Measurements from ENCODE around the gene VRK2. TPM values are rescaled to one million over a fixed set of nuclear protein-coding genes. Genes with fewer than 3 reads are reported as not detected.

The VRK2 gene
- total RNA-seq, 1 donor from 2014 or later, result 23.1 TPM

GRCh38 chr2:58052978-58053377 is 6.4 kb downstream of the VRK2 start:
- H3K36me3 ChIP-seq, result peaks cover 0 to 7% of the 10 kb centered on the region in 2 donors
- no peak for DNase-seq (ENCODE audit: extremely low spot score in 2 of 2)

GRCh38 chr2:58054264-58054663 is 7.7 kb downstream of the VRK2 start:
- TF ChIP-seq, protein P1, sequence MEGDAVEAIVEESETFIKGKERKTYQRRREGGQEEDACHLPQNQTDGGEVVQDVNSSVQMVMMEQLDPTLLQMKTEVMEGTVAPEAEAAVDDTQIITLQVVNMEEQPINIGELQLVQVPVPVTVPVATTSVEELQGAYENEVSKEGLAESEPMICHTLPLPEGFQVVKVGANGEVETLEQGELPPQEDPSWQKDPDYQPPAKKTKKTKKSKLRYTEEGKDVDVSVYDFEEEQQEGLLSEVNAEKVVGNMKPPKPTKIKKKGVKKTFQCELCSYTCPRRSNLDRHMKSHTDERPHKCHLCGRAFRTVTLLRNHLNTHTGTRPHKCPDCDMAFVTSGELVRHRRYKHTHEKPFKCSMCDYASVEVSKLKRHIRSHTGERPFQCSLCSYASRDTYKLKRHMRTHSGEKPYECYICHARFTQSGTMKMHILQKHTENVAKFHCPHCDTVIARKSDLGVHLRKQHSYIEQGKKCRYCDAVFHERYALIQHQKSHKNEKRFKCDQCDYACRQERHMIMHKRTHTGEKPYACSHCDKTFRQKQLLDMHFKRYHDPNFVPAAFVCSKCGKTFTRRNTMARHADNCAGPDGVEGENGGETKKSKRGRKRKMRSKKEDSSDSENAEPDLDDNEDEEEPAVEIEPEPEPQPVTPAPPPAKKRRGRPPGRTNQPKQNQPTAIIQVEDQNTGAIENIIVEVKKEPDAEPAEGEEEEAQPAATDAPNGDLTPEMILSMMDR (IDR thresholded peaks at IDR 0.05), result no peak
- no peak for TF ChIP-seq POLR2AphosphoS5 (IDR thresholded peaks at IDR 0.05; ENCODE audit: insufficient read depth in 1 of 2, low read depth in 1 of 2)
- no peak for TF ChIP-seq POLR2A (IDR thresholded peaks at IDR 0.05)
- Histone ChIP-seq H3K36me3 (peaks cover 0 to 14% of the 10 kb centered on the region in 2 donors), H3K27ac (no peak overlapping the region), H3K4me3 (no peak overlapping the region), H3K4me1 (no peaks in the 10 kb centered on the region), H3K27me3 (no peaks in the 10 kb centered on the region), H3K9me3 (no peaks in the 10 kb centered on the region)
- intact Hi-C loops (cut with DNase I), result no loop called here
- no peak for DNase-seq (ENCODE audit: extremely low spot score in 2 of 2)

More at GRCh38 chr2:58052978-58053377, 6.4 kb downstream of the VRK2 start:
- Histone ChIP-seq H3K4me3 (no peak overlapping the region), H3K4me1 (peaks cover 8% of the 10 kb centered on the region), H3K27ac (no peak overlapping the region), H3K9me3 (no peaks in the 10 kb centered on the region), H3K27me3 (no peaks in the 10 kb centered on the region)
- intact Hi-C loops (cut with DNase I), result no loop called here
- no peak for TF ChIP-seq POLR2A (IDR thresholded peaks at IDR 0.05)
- TF ChIP-seq POLR2AphosphoS5 (IDR thresholded peaks at IDR 0.05; ENCODE audit: insufficient read depth in 1 of 2, low read depth in 1 of 2), result no peak
- TF ChIP-seq, protein P1 (IDR thresholded peaks at IDR 0.05), result no peak

DNA sequence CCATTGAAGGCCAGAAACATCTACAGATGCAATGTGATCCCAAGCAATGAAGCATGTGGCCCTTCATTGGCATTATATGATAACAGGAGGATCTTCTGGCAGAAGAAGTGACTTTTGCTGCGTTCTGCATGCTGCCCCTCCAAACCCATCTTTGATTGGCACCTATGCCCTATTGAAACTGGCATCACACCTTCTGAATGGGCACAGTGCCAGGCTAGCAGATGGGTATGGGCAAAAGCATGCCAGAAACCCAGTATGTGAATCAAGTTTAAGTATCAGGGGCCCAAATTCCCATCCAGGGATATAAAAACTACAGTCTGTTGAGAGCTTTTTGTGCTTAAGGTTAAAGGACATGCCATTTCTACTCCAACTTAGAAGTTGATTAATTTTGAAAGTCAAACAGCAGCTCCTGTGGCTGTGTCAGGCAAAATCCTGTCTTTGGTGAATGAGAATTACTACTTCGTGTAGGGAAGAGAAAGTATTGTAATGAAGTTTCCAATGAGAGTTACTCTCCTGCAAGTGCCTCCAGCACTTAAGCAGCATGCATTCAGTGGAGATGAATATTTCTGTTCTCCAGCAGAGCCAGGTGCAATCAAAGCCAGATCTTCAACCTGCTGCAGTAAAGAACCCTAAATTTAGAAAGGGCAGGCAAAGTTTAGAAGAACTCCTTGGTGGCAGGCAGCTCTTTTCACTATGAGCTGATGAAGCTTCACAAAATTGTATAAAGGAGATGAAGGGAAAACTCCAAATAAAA is 8.6 kb downstream of the VRK2 start:
- no peaks in the 10 kb centered on the region for H3K4me1 ChIP-seq
- no peaks in the 10 kb centered on the region for H3K27me3 ChIP-seq
- DNase-seq (ENCODE audit: extremely low spot score in 2 of 2), result no peak
- no peak overlapping the region for H3K27ac ChIP-seq
- H3K9me3 ChIP-seq, result no peaks in the 10 kb centered on the region
- H3K36me3 ChIP-seq, result peaks cover 0 to 11% of the 10 kb centered on the region in 2 donors
- TF ChIP-seq POLR2A (IDR thresholded peaks at IDR 0.05), result no peak
- intact Hi-C loops (cut with DNase I), result no loop called here
- no peak overlapping the region for H3K4me3 ChIP-seq

DNA sequence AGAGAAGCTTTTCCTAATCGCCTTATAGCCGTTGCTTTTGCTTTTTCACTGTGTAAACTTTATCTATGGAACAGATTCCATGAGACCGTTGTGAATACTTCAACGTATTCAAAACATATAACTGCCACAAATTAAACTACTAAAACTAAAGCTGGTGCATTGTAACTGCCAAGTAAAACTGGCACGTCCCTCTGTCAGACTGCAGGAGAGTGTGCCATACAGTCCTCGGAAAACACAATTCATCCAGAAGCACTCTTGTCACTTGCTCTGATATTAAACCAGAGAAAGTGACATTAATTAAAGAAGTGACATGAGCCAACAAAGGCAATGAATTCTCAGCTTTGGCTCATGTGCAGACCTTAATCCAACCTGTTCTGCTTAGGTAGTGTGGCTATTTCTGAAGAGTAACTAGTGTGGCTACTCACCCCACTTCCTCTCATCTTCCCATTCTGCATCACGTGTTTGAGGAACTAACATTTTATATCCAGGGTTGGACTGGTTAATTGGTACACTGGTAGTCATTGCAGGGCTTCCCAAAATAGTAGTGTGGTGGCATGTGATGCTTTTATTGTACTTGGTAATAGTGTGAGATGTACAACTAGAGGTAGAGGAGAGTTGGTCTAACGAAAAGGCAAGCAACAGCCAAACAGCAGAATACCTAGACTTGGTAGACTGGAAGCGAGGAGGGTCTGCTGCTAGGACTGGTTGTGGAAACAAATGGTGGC is 9.7 kb downstream of the VRK2 start:
- no peaks in the 10 kb centered on the region for H3K27me3 ChIP-seq
- TF ChIP-seq POLR2AphosphoS5 (IDR thresholded peaks at IDR 0.05; ENCODE audit: insufficient read depth in 1 of 2, low read depth in 1 of 2), result no peak
- TF ChIP-seq POLR2A (IDR thresholded peaks at IDR 0.05), result no peak
- H3K4me1 ChIP-seq, result no peaks in the 10 kb centered on the region
- no peaks in the 10 kb centered on the region for H3K9me3 ChIP-seq
- no peak overlapping the region for H3K4me3 ChIP-seq
- DNase-seq (ENCODE audit: extremely low spot score in 2 of 2), result no peak
- intact Hi-C loops (cut with DNase I), result no loop called here
- H3K27ac ChIP-seq, result no peak overlapping the region
- H3K36me3 ChIP-seq, result peaks cover 0 to 11% of the 10 kb centered on the region in 2 donors

DNA sequence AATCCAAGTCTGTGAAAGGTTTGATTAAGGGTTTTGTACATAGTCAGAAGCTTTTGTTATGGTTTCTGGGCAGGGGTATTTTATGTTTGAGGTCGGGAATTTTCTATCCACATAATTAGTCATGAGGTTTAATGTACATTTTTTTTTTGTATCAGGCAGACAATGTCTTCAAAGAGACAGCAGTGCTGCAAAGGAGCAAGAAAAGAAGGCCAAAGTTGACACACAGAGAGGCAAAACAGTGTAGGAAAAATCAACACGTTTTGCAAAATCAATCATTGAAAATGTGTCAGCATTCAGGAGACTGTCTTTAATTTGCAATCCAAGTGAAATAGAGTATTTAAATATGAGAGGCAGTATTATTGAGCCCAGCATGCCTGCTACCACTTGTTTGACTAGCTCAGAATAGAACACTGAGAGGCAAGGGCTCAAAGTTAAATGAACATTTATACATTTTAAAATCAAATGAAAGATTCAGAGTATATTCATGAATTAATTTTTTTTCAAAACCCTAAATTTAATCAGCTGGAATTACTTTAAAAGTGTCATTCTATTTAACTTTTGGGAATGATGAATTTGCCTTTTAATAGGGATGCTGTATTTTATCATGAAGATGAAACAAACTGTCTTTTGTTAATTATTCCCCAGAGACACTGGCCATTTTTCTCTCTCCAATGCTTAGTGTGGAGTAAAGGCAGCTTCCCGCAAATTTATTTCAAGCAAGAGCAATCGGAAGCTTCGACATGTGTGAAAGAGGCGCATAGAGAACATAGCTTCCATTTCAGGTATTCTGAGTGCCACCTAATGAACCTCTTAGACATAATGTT is 11.3 kb downstream of the VRK2 start:
- DNase-seq (ENCODE audit: extremely low spot score in 2 of 2), result no peak
- no peaks in the 10 kb centered on the region for H3K9me3 ChIP-seq
- TF ChIP-seq, protein P1 (IDR thresholded peaks at IDR 0.05), result no peak
- no peak for TF ChIP-seq POLR2A (IDR thresholded peaks at IDR 0.05)
- no peak for TF ChIP-seq POLR2AphosphoS5 (IDR thresholded peaks at IDR 0.05; ENCODE audit: insufficient read depth in 1 of 2, low read depth in 1 of 2)
- peaks cover 0 to 11% of the 10 kb centered on the region in 2 donors for H3K36me3 ChIP-seq
- H3K4me1 ChIP-seq, result no peaks in the 10 kb centered on the region
- no peak overlapping the region for H3K27ac ChIP-seq
- intact Hi-C loops (cut with DNase I), result no loop called here
- H3K4me3 ChIP-seq, result no peak overlapping the region
- H3K27me3 ChIP-seq, result no peaks in the 10 kb centered on the region
